H1 (cell line): Measurements from ENCODE around the gene C17orf100.

Experiments
- CTCF ChIP-seq, 3 experiments: IDR thresholded peaks; 1 replicate in 2 of 3; 2 replicates in 1 of 3; pipeline versions ENCODE4 v1.5.1 to v1.6.1; 2011; ENCODE audit warnings: low read length in 3 of 3, mild to moderate bottlenecking in 3 of 3, inconsistent platforms in 2 of 3, low read depth in 1 of 3, moderate library complexity in 1 of 3; ENCODE audit not compliant: insufficient read depth in 1 of 3; ENCODE audit errors: control extremely low read depth in 1 of 3
- EP300 ChIP-seq, 2 experiments: IDR thresholded peaks; 1 replicate in 1 of 2; 2 replicates in 1 of 2; pipeline ENCODE4 v1.6.1; 2011 to 2012; ENCODE audit warnings: low read depth in 2 of 2, low read length in 2 of 2, mild to moderate bottlenecking in 2 of 2, borderline replicate concordance in 1 of 2, inconsistent platforms in 1 of 2, moderate library complexity in 1 of 2
- EZH2 ChIP-seq: fragments of 200-600 bp; sonication (generic); IDR thresholded peaks from 2 replicates; pipeline ENCODE4 v1.7.1; 2012; ENCODE audit warnings: low read depth, mild to moderate bottlenecking, moderate library complexity, low read length, inconsistent platforms; ENCODE audit not compliant: severe bottlenecking
- NRF1 ChIP-seq: IDR thresholded peaks from 2 replicates; pipeline ENCODE4 v1.6.1; 2011; ENCODE audit warnings: mild to moderate bottlenecking, low read depth, low read length, improper control_type of control experiment
- POLR2A ChIP-seq, 2 experiments: IDR thresholded peaks; 1 replicate in 1 of 2; 2 replicates in 1 of 2; pipeline ENCODE4 v1.6.1; 2011; ENCODE audit warnings: low read depth in 2 of 2, low read length in 2 of 2, mild to moderate bottlenecking in 2 of 2; ENCODE audit errors: control extremely low read depth in 1 of 2
- SIX5 ChIP-seq: IDR thresholded peaks from 2 replicates; pipeline ENCODE4 v1.6.1; 2011; ENCODE audit warnings: mild to moderate bottlenecking, low read depth, low read length

- no peak for TF ChIP-seq POLR2A (IDR thresholded peaks at IDR 0.05; ENCODE audit: control extremely low read depth in 1 of 2, low read depth in 2 of 2, low read length in 2 of 2)
- TF ChIP-seq EZH2: no peak
- TF ChIP-seq NRF1: no peak
- TF ChIP-seq CTCF (IDR thresholded peaks at IDR 0.05; ENCODE audit: control extremely low read depth in 1 of 3, insufficient read depth in 1 of 3, low read depth in 1 of 3, low read length in 3 of 3): no peak
- no peak for TF ChIP-seq SIX5
- TF ChIP-seq EP300 (IDR thresholded peaks at IDR 0.05; ENCODE audit: borderline replicate concordance in 1 of 2, low read depth in 2 of 2, low read length in 2 of 2): no peak
Measured at GRCh38 chr17:6661464-6661848, 9.9 kb downstream of the C17orf100 start.
